HG02938 (cell line): ENCODE results near the gene AKR1B1.
"Not testable (repeated sequence)": the region's sequence is repeated elsewhere in the genome, so short reads cannot be mapped to it uniquely, and the experiment has no call there.

Experiments
- ATAC-seq: cut with Tn5 transposase; IDR thresholded peaks from one replicate; pipeline ENCODE4 v1.9.1; 2021; ENCODE audit warnings: mild to moderate bottlenecking, moderate library complexity; ENCODE audit not compliant: unreplicated experiment

Gene AKR1B1

DNA sequence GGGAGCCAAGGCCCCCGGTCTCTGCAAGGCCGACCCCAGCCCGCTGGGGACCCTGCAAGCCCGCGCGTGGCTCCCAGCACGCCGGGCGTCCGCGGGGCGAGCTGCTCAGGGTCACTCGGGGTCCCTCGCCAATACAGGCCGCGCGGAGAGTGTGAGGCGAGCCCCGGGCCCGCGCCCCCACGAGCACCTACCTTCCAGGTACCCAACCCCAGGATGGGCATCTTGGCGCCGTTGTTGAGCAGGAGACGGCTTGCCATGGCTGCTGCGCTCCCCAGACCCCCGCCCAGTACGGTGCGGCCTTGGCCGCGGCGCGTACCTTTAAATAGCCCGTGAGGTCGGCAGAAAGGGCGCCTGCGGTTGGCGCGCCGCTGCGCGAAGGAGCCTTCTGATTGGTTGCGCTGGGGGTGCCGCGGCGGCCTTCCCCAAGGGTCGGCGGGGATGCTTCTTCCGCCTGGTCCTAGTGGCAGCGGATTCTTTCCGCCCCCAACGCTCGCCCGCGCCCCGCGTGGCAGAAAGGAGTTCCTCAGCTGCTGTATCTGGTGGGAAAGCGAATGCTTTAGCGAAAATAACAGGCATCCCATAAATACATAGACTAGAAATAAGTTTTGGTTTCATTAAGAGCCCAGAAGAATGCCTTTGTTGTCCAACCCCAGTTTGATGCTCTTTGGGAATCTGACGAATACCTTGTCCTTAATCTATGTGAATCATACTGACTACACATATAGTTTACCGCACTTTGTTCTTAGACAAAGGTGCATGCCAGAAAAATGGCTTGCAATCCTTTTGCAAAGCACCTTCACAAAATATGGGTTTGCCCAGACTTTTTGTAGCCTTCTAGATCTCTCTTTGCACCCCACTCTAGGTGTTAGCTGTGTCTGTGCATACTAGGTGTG is at the start of gene AKR1B1:
Gene AKR1B1 (minus strand): TSS at position 295 of the 893 bp plus-strand sequence. CDS start 38 bp downstream, at position 257.
- peak; percentile 96 for ATAC-seq

DNA sequence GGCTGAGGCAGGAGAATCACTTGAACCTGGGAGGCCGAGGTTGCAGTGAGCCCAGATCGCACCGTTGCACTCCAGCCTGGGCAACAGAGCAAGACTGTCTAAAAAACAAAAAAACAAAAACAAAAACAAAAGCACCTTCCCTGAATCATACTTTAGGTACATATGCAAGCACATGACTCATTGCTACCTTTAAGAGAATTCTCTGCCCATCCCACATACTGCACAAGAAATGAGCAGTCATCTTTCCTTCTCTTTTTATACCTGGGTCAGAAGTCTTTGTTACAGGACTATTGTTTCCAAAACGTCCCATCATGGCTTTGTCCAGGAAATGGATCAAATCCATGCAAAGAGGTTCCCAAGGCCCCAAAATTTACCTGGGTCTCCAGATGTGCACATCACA is 47.0 kb upstream of the AKR1B1 start:
- ATAC-seq = no peak

DNA sequence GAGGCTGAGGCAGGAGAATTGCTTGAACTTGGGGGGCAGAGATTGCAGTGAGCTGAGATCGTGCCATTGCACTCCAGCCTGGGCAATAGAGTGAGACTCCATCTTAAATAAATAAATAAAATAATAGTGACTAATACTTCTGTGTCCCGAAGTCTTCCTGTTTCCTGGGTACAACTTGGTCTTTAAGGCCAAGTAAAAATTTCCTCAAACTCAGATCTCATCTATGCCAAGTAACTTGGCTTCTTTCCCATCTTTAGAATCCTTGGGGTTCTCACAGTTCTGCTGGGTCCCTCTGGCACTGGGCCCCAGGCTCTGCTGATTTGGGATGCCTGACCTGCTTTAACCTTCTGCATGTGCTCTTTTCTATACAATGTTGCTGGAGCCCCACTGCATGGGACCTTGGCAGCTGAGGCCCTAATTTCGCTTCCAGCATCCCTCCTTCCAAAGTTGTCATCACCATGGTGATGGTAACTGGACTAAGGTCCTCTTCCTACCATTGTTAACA is 45.8 kb upstream of the AKR1B1 start:
- no peak for ATAC-seq

DNA sequence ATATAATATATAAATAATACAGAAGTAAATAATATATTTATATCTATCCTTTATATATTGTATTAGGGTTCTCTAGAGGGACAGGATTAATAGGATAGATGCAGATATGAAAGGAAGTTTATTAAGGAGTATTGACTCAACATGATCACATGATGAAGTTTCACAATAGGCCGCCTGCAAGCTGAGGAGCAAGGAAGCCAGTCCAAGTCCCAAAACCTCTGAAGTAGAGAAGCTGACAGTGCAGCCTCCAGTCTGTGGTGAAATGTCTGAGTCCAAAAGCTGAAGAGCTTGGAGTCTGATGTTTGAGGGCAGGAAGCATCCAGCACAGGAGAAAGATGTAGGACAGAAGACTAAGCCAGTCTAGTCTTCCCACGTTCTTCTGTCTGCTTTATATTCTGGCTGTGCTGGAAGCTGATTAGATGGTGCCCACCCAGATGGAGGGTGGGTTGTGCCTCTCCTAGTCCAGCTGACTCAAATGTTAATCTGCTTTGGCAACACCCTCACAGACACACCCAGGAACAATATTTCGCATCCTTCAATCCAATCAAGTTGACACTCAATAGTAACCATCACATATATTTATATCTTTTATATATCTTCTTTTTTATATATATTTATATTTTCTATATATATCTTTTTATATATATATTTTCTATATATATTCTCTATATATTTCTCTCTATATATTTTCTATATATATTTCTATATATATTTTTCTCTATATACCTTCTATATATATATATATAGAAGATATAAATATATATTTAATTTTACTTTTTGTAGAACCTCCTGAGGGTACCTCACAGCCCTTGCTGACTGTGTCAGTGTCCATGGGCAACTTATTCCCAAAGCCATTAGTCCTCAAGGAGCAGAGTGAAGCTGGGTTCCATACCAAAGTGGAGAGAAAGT is 43.8 kb upstream of the AKR1B1 start:
- ATAC-seq = no peak

DNA sequence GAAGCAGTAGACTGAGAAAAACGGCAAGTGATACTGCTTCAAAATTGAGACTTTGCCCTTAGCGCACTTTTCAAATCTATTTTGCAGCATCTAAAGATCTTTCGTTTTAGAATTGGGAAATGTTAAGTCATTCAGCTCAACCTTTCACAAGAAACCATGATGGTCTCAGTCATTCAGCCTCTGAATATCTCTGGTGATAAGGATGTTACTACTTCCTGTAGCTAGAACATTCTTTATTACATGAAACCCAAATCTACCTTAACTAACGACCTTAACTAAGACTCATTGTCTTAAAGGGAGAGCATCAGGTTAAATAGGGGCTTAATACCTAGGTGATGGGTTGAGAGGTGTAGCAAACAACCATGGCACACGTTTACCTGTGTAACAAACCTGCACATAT is 42.1 kb upstream of the AKR1B1 start:
- ATAC-seq = no peak

DNA sequence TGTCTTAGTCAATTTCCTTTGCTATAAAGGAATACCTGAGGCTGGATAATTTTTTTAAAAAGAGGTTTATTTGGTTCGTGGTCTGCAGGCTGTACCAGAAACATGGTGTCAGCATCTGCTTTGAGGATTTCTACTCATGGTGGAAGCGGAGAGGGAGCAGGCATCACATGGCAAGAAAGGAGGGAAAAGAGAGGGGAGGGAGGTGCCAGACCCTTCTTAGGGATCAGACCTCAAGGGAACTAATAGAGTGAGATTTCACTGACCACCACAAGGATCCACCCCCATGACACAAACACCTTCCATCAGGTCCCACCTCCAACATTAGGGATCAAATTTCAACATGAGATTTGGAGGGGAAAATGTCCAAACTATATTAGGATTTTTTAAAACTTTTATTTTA is 41.5 kb upstream of the AKR1B1 start:
- ATAC-seq = no peak

DNA sequence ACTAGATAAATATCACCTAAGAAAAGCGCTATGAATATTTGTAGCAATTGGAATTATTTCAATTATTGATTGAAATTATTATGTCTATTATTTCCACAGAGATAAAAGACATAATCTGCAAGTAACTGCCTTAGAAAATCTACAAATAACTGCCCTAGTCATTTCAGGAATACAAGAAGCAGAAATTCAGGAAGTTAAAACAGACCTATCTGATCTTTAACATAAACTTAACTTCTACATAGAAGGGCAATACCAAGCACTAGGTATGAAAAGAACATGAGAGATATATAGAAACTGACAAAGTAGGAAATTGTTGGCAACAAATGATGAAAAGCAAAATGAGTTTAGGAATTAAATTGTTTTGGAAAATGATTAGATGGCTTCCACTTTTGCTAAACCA is 36.6 kb upstream of the AKR1B1 start:
- ATAC-seq = no peak

DNA sequence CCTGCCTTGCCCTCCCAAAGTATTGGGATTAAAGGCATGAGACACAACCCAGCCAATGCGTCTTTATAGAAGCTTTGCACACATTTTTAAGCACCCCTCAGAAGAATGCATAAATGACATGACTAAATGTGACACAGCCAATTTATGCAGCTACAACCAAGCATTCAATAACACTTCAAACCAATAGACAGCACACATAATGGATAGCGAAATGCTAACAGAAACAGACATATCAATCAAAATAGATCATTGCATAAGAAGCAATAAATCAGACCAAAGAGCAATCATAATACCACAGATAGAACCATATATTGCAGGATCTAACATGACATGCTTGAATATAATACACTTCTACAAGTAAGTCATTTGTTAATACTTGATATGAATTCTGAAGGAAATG is 34.2 kb upstream of the AKR1B1 start:
- no peak for ATAC-seq

DNA sequence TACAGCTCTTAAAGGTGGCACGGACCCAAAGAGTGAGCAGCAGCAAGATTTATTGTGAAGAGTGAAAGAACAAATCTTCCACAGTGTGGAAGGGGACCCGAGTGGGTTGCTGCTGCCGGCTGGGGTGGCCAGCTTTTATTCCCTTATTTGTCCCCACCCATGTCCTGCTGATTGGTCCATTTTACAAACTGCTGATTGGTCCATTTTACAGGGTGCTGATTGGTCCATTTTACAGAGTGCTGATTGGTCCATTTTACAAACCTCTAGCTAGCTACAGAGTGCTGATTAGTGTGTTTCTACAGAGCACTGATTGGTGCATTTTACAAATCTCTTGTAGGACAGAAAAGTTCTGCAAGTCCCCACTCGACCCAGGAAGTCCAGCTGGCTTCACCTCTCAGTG is 28.8 kb upstream of the AKR1B1 start:
- not testable (repeated sequence) for ATAC-seq

DNA sequence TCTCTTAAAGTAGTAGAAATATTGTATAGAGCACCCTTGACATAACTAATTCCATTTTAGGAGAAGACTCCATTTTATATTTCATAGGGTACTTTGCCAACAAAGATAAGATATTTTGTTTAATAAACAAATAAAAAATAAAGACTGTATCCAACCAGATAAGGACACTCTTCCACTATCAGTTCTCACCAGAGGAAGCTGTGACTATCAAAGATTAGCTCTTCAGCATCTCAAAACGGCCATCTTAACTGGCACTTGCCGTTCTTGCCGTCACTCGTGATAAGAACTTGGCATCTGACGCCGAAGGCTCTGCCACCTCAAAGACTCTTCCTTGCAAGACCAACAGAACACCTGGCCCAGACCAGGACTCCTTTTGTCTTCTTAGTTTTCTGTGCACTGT is 26.3 kb upstream of the AKR1B1 start:
- no peak for ATAC-seq

DNA sequence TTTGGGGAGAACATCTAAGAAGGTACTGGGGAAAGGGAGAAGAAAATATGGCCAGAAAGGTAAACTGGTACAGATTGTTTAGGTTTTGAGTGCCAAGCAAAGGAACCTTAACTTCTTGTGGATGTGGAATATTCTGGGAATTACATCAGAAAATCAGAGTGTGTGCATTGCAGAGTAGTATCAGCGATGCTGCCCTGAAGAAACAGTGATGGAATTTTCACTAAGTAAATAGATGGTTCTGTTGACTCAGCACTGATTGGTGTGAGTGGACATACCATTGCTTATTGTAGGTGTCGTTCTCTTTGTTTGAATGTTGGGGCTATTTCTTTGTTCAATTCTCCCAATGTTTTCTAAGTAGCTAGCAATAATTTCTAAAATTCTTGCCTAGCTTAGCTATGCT is 24.4 kb upstream of the AKR1B1 start:
- ATAC-seq = no peak

DNA sequence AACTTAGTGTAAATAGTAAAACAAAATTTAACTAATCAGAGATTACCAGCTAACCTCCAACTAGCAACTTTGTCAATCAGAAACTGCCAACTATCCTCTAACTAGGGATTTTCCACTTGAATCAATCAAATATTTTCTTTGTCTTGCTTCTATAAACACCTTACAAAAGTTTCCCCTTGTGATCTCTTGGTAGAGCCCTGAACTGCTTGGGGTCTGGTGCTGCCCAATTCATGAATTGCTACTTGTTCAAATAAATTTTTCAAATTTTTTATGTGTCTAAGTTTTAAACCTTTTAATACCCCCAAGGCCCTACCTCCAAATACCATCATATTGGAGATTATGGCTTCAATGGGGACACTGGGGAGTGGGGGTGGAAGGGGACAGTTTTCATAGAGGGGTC is 24.0 kb upstream of the AKR1B1 start:
- no peak for ATAC-seq

DNA sequence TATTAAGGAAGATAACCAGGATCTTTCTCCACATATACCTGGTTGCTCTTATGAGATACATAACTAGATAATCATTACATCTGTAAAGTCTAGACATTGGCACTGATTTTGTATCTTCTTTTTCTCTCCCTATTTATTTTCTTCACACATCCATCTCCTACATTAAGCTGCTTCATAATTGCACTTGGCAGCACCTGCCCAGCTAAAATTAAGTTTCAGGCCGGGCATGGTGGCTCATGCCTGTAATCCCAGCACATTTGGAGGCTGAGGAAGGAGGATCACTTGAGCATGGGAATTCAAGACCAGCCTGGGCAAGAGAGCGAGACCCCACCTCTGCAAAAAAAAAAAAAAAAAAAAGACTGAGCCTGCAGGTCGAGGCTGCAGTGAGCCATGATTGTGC is 22.3 kb upstream of the AKR1B1 start:
- no peak for ATAC-seq

DNA sequence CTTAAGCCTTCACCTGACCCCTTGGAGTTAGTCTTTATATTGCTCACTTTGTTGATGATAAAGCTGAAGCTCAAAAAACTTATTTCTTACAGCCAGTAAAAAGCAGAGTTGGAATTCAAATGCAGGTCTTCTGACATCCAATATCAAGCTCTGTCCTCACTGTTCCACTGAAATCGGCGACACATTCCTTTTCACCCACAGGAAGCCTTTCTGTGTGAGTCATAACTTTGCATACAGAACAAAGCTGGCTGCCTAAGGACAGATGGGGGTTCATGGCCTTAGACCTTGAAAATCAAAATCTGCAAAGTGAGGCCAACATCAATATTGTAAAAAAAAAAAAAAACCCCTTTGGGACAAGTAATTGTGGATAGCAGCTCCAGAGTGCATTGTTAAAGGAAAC is 21.8 kb upstream of the AKR1B1 start:
- ATAC-seq = no peak

DNA sequence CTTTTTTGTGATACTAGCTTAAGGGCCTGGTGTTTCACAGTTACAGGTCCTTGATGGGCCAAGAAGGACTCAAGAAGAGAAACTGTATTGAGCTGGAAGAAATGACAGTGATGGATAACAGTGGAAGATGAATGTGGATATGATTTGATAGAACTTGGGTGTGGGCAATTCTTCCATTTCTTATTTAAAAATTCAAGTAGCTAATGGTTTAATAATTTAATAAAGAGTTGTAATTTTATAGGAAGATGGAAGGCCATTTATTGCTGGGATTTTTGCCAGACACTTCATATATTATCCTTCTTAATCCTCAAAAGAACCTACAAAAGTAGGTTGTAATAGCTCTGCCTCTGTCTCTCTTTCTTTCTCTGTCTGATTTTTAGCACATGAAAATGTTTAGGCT is 21.3 kb upstream of the AKR1B1 start:
- ATAC-seq = no peak

DNA sequence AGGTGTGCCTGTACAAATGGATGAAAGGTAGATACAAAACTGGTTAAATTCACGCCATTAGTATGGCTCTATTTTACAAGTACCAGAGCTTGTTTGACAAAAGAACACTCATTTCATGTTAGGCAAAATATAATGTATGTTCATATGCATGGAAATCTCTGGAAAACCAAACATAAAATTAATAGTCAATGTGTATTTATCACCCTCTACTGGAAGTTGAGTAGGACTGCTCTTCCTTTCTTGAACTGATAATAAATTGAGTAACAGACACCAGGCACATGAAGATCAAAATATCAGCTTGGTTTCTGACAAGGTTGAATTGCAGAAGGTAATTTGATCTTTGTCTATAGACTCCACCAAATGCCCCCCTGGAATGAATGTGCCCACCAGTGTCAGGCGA is 19.8 kb upstream of the AKR1B1 start:
- ATAC-seq = no peak

DNA sequence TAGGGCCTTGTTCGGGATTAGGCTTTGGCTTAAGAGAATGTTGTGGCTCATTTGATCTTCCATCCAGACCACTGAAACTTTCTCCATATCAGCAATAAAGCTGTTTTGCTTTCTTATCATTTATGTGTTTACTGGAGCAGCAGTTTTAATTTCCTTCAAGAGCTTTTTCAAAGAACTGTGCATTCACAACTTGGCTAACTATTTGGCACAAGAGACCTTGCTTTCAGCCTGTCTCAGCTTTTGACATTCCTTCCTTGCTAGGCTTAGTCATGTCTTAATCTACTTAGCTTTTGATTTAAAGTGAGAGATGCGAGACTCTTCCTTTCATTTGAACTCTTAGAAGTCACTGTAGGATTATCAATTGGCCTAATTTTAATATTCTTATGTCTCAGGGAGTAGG is 19.1 kb upstream of the AKR1B1 start:
- ATAC-seq = no peak

DNA sequence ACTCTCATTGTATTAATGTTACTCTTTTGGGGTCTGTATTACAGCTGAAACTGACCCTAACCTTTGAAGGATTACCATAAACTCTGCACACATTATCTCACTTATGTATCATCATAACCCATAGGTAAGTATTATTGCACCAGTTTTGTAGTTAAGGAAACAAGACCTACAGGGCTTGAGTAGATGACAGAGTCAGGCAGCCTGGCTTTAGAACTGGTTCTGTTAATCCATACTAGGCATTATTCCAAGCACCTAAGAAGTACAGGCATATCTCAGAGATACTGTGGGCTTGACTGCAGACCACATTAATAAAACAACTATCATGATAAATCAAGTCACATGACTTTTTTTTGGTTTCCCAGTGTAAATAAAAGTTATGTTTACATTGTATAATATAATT is 17.1 kb upstream of the AKR1B1 start:
- no peak for ATAC-seq

DNA sequence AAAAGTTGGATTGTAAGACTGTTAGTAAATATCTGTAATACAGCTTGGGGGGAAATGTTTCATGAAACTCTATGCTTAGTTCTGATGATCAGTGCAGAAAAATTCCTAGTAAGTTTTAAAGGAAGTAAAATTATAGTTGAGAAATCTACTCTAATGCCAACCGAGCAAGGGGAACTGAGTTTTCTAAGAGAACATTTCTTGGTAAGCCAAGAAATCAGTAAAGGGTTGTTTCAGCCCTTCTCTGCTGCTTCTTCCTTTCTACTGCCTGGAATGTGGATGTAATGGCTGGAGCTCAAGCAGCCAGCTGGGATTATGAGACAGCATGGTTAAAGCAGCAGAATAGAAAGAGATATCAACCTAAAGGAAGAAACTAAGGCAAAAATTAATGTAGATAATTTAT is 15.9 kb upstream of the AKR1B1 start:
- no peak for ATAC-seq

DNA sequence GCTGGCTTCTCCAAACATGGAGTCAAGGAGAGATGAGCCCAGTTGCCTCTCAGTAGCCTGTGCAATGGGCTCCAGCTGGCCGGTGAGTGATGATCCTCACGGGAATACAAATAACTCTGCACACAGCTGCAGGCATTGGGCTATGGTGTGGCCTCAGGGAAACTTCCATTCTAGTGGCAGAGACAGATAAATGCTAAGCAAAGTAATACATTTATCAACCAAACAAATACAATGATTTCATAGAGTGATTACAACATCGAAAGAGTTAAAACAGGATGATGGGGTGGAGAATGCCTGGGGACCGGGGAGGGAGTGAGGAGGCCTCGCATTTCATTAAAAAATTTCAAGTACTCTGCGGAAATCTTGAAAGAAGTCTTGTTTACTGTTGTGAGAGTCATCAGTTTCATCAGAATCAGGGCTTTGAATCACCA is 15.0 kb upstream of the AKR1B1 start:
- ATAC-seq = no peak

DNA sequence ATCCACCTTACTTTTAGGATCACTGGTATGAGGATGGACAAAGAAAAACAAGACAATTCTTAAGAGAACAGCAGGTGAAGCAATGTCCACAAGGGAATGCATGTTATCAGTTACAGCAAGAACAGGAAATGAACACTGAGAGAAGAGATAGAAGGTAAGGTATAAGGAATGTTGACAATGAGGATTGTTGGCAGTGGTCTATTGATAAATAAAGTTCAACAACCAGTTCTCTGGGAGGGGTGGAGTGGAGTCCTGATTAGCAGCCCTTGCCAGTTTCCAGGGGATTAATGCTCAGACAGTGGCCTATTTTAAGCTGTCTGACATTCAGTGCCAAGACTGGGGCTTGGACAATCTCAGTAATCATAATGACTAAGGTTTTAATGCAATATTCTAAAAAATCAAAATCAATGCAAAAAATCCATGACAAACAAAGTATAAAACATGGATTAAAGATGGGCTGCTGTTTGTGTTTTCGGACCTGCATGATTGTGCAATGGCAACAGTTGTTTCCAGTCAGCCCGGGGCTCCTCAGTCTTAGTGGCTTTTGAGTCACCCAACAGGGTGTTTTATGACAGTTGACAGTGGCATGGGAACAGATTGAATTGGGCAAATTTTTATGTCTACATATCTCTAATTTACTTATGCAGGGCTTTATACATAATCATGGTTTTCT is 13.8 kb upstream of the AKR1B1 start:
- ATAC-seq = no peak
